NT2/D1 (cell line): ENCODE results near the gene ZBTB45.
A peak's percentile ranks its signal among the peaks of the same experiment; 100 is the strongest.

Experiments
- DNase-seq: peaks from one replicate; pipeline ENCODE4 v3.0.0-alpha.2; 2011; ENCODE audit warnings: low read depth, low spot score
- H3K27me3 ChIP-seq: 2 replicates; pipeline ENCODE4 v1.6.0; 2011; ENCODE audit warnings: mild to moderate bottlenecking; ENCODE audit not compliant: insufficient read length, insufficient read depth
- H3K36me3 ChIP-seq: 2 replicates; pipeline ENCODE4 v1.6.1; 2011; ENCODE audit warnings: mild to moderate bottlenecking, low read length, mixed read lengths; ENCODE audit not compliant: insufficient read depth, insufficient read length
- H3K4me1 ChIP-seq: 2 replicates; pipeline ENCODE4 v1.5.1; 2011; ENCODE audit not compliant: insufficient read depth, insufficient read length
- H3K4me3 ChIP-seq: 2 replicates; pipeline ENCODE4 v1.5.1; 2011; ENCODE audit warnings: low read depth; ENCODE audit not compliant: insufficient read length
- H3K9ac ChIP-seq: 2 replicates; pipeline ENCODE4 v1.6.0; 2011; ENCODE audit warnings: low read depth; ENCODE audit not compliant: insufficient read length
- H3K9me3 ChIP-seq: 2 replicates; pipeline ENCODE4 v1.5.1; 2011; ENCODE audit warnings: mild to moderate bottlenecking, low read length; ENCODE audit not compliant: insufficient read depth
- SUZ12 ChIP-seq: IDR thresholded peaks from 2 replicates; pipeline ENCODE4 v1.6.1; 2011; ENCODE audit not compliant: insufficient read length, insufficient read depth; ENCODE audit errors: extremely low read depth
- YY1 ChIP-seq: IDR thresholded peaks from 2 replicates; pipeline ENCODE4 v1.6.1; 2011; ENCODE audit not compliant: insufficient read length, insufficient read depth
- ZNF274 ChIP-seq: IDR thresholded peaks from 2 replicates; pipeline ENCODE4 v1.6.1; 2011; ENCODE audit warnings: mild to moderate bottlenecking, low read depth, low read length

The ZBTB45 gene

DNA sequence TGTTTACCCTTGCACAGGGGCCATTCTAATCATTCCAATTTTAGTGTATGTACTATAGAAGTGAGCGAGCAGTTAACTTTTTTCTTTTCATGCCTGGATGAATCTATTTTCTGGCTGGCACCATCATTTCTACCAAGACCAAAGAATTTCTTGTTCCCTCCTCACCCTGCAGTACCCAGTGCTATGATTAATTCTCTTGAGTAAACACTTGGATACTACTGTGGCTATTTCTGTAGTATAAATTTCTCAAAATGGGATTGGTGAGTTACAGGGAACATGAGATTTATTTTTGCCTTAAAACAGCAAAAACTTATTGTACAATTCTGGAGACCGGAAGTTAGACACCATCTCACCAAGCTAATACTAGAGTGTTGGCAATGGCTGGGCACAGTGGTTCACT is 35.8 kb downstream of the ZBTB45 start:
- peaks cover 11% of the 10 kb centered on the region for H3K36me3 ChIP-seq
- H3K9me3 ChIP-seq, result no peaks in the 10 kb centered on the region
- no peak overlapping the region for H3K4me3 ChIP-seq
- H3K4me1 ChIP-seq, result no peaks in the 10 kb centered on the region
- H3K27me3 ChIP-seq, result no peaks in the 10 kb centered on the region
- no peak overlapping the region for H3K9ac ChIP-seq
- DNase-seq, result no peak
- TF ChIP-seq ZNF274 (no peak), SUZ12 (no peak), YY1 (no peak)

DNA sequence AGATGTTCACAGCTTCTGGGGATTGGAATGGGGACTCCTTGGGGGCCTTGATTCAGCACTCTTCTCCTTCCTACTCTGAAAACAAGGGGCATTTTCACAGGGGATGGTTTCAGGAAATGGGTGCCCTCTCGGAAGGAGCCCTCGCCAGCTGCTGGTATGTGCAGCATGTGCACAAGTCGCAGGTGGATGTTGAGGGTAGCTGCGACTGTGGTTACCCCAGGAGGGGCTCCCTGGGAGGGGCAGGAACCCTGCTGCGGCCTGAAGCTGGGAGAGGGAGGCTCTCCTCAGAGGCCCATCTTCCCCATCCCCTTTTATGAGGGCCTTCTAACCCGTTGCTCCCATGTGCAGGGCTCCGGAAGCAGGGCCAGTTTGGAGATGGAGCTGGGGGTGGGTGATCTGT is 37.2 kb downstream of the ZBTB45 start:
- TF ChIP-seq ZNF274 (no peak), YY1 (no peak), SUZ12 (no peak)
- Histone ChIP-seq H3K36me3 (peaks cover 16% of the 10 kb centered on the region), H3K4me3 (no peak overlapping the region), H3K9me3 (no peaks in the 10 kb centered on the region), H3K4me1 (peaks cover 3% of the 10 kb centered on the region), H3K27me3 (no peaks in the 10 kb centered on the region), H3K9ac (no peak overlapping the region)
- DNase-seq, result no peak

- Histone ChIP-seq H3K9ac (no peak overlapping the region), H3K27me3 (no peaks in the 10 kb centered on the region), H3K4me3 (no peak overlapping the region), H3K9me3 (no peaks in the 10 kb centered on the region), H3K4me1 (peaks cover 9% of the 10 kb centered on the region), H3K36me3 (peaks cover 16% of the 10 kb centered on the region)
- no peak for DNase-seq
- TF ChIP-seq ZNF274 (no peak), SUZ12 (no peak), YY1 (no peak)
These were observed 38.8 kb downstream of the ZBTB45 start for GRCh38 chr19:58480831-58481230.

DNA sequence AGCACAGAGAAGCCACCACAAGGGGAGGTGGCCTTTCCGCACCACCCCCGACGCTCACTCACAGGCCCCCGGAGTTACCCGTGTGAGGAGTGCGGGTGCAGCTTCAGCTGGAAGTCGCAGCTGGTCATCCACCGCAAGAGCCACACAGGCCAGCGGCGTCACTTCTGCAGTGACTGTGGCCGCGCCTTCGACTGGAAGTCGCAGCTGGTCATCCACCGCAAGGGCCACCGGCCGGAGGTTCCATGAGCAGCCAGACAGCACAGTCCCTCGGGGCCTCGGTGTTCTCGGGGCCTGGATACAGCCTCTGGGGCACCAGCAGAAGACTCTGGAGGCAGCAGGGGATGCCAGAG is 39.2 kb downstream of the ZBTB45 start:
- TF ChIP-seq ZNF274 (no peak), YY1 (no peak), SUZ12 (no peak)
- H3K27me3 ChIP-seq, result no peaks in the 10 kb centered on the region
- H3K36me3 ChIP-seq, result peaks cover 16% of the 10 kb centered on the region
- no peaks in the 10 kb centered on the region for H3K9me3 ChIP-seq
- peaks cover 9% of the 10 kb centered on the region for H3K4me1 ChIP-seq
- H3K4me3 ChIP-seq, result no peak overlapping the region
- no peak overlapping the region for H3K9ac ChIP-seq
- DNase-seq, result no peak

DNA sequence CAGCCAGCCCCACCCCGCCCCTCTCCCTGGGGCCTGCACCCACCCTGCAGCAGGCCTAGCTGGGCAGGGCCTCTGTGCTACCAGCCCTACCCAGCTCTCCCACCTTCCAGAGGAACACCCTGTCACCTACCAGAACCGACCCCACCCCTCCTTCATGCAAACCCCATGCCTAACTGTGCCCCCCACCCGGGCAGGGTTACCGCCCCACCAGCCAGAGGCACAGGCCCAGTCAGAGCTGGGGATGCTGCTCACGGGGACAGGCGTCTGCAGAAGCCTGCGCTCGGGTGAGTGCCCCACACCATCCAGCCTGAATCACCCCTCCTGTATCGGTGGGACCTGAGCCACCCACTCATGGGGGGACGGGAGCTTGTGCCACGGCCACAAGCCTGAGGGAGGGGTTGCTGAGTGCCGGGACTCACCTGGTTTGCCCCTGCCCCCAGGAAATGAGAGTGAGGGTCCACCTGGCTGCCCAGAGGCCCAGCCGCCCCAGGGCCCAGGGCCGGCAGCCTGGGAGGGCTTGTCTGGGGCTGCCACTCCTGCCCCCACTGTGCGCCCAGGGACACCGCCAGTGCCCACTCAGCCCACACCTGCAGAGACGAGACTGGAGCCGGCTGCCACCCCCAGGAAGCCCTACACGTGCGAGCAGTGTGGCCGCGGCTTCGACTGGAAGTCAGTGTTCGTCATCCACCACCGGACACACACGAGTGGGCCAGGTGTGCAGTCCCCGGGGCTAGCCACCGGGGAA is 39.7 kb downstream of the ZBTB45 start:
- no peaks in the 10 kb centered on the region for H3K9me3 ChIP-seq
- TF ChIP-seq ZNF274 (no peak), SUZ12 (no peak), YY1 (no peak)
- no peak overlapping the region for H3K9ac ChIP-seq
- peaks cover 9% of the 10 kb centered on the region for H3K4me1 ChIP-seq
- peaks cover 16% of the 10 kb centered on the region for H3K36me3 ChIP-seq
- no peaks in the 10 kb centered on the region for H3K27me3 ChIP-seq
- H3K4me3 ChIP-seq, result no peak overlapping the region
- no peak for DNase-seq

DNA sequence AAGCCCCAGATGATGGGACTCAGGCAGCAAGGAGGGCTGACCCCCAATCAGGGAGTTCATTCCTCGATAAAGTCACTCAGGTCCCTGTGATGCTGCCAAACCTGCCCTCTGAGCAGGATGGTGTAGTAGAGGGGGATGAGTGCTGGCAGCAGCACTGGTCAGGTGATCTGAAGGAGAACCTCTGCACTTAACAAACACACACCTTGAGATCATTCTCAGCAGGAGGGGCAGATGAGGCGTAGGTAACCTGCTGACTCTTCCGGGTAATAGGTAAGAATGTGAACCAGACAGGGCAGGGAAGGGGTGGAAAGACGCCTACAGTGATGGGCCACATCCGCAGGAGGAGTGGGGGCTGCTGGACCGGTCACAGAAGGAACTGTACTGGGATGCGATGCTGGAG is 40.3 kb downstream of the ZBTB45 start:
- TF ChIP-seq SUZ12 (no peak), ZNF274 (no peak), YY1 (no peak)
- Histone ChIP-seq H3K27me3 (no peaks in the 10 kb centered on the region), H3K36me3 (peaks cover 16% of the 10 kb centered on the region), H3K4me1 (peaks cover 9% of the 10 kb centered on the region), H3K9me3 (no peaks in the 10 kb centered on the region), H3K4me3 (no peak overlapping the region), H3K9ac (no peak overlapping the region)
- DNase-seq, result no peak

GRCh38 chr19:58477871-58478270 is 41.7 kb downstream of the ZBTB45 start:
- Histone ChIP-seq H3K27me3 (no peaks in the 10 kb centered on the region), H3K9ac (no peak overlapping the region), H3K4me1 (peaks cover 9% of the 10 kb centered on the region), H3K36me3 (peaks cover 27% of the 10 kb centered on the region), H3K4me3 (no peak overlapping the region), H3K9me3 (no peaks in the 10 kb centered on the region)
- TF ChIP-seq SUZ12, result no peak
- no peak for TF ChIP-seq ZNF274
- no peak for TF ChIP-seq YY1
- DNase-seq, result no peak

GRCh38 chr19:58477130-58477529 is 42.5 kb downstream of the ZBTB45 start:
- peaks cover 9% of the 10 kb centered on the region for H3K4me1 ChIP-seq
- no peak for DNase-seq
- H3K9ac ChIP-seq, result peak overlapping the region; percentile 95
- H3K4me3 ChIP-seq, result peak overlapping the region; percentile 74
- TF ChIP-seq YY1 (no peak), ZNF274 (no peak), SUZ12 (no peak)
- no peaks in the 10 kb centered on the region for H3K9me3 ChIP-seq
- peaks cover 34% of the 10 kb centered on the region for H3K36me3 ChIP-seq
- H3K27me3 ChIP-seq, result no peaks in the 10 kb centered on the region
